HG02870 (cell line): ENCODE results near the gene DIS3L2.
"Not testable (repeated sequence)": the region's sequence is repeated elsewhere in the genome, so short reads cannot be mapped to it uniquely, and the experiment has no call there.

Experiments
- ATAC-seq: cut with Tn5 transposase; IDR thresholded peaks from one replicate; pipeline ENCODE4 v1.9.1; 2021; ENCODE audit warnings: mild to moderate bottlenecking, moderate library complexity; ENCODE audit not compliant: unreplicated experiment

Gene DIS3L2

GRCh38 chr2:232363064-232363783, 401.7 kb downstream of the DIS3L2 start:
- ATAC-seq: not testable (repeated sequence)

DNA sequence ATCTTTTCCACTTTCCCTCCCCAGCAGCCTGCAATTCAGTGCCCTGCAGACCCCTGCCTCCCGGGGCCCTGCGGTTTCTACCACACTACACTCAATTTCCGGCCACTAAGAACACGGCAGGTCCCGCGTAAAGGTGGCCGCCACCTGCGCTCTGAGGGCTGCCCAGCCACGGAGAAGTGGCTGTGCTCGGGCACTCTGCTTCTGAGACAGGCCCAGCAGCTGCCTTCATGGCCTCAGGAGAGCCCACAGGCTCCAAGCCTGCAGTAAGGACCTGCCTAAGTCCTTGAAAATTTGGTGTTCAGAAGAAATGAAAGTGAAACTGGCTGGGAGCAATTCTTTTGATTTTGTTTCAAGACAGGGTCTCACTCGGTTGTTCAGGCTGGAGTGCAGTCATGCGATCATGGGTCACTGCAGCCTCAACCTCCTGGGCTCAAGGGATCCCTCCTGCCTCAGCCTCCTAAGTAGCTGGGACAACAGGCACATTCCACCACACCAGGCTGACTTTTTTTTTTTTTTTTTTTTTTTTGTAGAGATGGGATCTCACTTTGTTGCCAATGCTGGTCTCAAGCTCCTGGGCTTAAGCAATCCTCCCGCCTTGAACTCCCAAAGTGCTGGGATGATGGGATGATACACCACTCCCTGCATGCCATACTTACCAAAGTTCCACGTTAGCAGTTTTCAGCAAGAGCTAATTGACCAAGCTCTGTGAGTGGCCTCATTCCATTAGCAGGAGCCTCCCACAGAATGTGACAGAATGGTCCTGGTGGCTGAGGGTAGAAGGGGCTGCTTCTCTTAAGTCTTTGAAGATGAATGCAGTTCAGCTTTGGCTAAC, 402.5 kb downstream of the DIS3L2 start:
- ATAC-seq: no peak

DNA sequence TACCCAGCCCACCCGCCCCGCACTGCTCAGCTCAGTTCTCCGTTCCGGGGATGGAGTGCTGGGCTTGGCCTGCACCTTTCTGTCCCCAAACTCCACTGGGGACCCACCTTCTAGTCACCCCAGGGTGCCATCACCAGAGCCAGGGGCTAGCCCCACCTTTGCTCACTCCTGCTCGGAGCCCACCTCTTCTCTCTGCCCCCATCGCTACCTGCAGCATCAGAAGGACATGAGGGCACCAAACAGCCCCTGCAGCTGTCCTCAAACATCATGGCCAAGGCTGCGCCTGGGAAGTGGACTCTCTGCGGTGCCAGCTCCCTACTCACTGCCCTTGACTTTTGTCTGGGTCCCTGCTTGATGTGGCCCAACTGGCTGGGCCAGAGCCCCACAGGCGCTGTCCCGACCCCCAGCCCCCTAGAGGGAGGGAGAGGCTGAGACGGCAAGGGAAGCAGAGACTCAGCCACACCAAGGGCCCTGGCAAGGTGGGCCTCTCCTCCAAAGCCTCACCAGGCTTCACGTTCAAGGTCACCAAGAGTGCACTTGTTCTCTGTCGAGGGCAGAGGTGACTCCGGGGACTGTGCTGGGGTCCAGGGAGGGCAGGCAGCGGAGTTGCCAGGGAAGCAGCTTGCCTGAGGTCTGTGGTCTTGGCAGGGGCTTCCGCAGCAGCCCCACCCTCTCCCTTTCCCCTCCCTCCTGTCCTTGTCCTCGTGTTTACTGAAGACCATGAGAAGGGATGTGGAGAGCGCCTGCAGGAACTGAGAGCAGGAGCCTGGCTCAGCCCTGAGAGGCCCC, 403.5 kb downstream of the DIS3L2 start:
- ATAC-seq: not testable (repeated sequence)

DNA sequence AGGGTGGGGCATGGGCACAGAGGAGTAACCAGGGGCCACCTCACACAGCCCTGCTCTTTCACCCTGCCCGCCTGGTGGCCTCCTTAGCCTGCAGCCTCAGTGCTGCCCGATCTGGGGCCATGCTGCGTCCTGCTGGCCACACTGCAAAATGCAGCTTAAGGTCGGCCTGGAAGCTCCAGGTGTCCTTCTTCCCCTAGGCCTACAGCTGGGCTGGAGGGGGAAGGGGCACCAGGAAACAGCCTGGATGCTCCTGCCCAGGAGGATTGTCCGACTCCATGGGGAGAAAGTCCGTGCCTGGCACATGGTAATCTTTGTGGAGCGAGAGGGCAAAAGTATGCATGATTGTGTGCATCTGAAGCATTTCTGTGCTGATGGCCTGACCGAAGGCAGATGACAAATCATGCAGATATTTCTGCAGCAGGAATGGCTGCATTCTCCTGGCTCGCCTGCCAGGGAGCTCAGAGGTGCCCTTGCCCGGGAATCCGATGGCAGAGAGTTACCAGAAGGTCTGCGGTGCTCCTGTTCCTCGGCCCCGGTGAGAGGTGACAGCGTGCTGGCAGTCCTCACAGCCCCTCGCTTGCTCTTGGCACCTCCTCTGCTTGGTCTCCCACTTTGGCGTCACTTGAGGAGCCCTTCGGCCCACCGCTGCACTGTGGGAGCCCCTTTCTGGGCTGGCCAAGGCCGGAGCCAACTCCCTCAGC, 404.3 kb downstream of the DIS3L2 start:
- ATAC-seq: no peak

DNA sequence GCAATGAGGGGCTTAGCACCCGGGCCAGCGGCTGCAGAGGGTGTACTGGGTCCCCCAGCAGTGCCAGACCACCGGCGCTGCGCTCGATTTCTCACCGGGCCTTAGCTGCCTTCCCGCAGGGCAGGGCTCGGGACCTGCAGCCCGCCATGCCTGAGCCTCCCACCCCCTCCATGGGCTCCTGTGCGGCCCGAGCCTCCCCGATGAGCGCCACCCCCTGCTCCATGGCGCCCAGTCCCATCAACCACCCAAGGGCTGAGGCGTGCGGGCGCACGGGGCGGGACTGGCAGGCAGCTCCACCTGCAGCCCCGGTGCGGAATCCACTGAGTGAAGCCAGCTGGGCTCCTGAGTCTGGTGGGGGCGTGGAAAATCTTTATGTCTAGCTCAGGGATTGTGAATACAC, 404.9 kb downstream of the DIS3L2 start:
- not testable (repeated sequence) for ATAC-seq

DNA sequence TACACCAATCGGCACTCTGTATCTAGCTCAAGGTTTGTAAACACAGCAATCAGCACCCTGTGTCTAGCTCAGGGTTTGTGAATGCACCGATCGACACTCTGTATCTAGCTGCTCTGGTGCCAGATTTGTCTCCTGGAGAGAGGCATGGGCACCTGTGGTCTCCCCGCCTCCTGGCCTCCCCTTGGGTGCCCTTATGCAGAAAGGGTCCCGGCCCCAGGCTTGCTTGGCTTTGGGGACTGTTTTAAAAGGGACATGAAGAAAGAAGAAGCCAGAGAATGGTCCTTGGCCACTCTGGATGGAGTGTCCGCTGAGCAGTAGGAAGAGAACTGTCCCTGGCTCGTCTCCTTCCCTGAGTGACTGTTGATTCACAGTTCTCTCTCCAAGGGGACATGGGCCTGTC, 405.5 kb downstream of the DIS3L2 start:
- ATAC-seq: no peak

- no peak for ATAC-seq
These were observed 406.2 kb downstream of the DIS3L2 start for GRCh38 chr2:232367591-232368233.

GRCh38 chr2:232368311-232368731, 406.8 kb downstream of the DIS3L2 start:
- ATAC-seq: no peak

DNA sequence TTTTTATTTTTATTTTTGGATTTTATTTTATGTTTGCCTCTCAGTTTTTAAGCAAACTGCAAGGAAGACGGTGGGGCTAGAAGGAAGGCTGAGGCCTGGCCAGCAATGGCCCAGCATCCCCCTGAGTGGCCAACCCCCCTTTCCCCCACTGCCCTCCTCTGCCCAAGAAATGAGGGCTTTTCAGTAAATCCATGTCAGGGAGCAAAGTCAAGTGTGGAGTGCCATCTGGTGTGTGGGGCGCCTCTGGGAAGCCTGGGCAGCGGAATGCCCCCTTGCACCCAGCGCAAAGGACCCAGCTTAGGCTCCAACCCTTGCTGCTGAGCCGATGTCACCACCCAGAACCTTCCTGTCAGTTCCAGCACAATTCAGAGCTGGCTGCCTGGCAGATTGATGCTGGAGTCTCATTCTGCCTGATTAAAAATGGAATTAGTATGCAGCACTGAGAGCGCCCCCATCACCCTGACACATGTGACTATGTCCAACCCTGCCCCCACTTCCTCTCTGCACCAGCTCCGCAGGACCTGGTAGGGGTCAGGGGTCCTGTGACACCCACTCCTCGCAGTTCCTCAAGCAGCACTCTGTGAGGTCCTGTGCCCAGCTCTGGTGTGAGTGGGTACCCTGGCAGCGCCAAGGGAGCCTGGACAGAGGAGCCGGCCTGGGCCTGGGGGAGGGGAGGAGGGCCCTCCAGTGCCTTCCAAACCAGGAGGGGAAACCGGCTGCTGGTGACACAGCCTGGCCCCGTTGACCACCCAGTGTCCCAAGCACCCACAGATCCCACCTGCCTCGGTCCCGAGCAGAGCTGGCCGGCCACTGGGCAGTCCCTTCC, 407.8 kb downstream of the DIS3L2 start:
- no peak for ATAC-seq

DNA sequence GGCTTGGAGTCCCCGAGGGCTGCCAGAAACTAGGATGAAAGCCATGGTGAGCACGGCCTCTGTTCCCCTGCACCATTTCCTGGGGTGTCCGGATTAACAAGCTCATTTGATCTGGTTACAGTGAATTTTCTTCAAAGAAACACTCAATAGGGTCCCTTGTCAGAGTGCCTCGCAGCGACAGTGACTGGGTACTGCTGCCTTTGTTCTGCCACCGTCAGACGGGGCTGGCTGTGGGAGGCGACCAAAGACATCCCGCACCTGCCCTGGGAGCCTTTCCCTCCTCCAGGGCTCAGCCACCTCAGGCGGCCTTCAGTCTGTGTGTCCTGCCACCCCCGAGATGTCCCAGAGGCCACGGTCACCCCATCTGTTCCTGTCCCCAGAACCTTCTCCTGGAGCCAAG, 408.5 kb downstream of the DIS3L2 start:
- ATAC-seq: not testable (repeated sequence)

DNA sequence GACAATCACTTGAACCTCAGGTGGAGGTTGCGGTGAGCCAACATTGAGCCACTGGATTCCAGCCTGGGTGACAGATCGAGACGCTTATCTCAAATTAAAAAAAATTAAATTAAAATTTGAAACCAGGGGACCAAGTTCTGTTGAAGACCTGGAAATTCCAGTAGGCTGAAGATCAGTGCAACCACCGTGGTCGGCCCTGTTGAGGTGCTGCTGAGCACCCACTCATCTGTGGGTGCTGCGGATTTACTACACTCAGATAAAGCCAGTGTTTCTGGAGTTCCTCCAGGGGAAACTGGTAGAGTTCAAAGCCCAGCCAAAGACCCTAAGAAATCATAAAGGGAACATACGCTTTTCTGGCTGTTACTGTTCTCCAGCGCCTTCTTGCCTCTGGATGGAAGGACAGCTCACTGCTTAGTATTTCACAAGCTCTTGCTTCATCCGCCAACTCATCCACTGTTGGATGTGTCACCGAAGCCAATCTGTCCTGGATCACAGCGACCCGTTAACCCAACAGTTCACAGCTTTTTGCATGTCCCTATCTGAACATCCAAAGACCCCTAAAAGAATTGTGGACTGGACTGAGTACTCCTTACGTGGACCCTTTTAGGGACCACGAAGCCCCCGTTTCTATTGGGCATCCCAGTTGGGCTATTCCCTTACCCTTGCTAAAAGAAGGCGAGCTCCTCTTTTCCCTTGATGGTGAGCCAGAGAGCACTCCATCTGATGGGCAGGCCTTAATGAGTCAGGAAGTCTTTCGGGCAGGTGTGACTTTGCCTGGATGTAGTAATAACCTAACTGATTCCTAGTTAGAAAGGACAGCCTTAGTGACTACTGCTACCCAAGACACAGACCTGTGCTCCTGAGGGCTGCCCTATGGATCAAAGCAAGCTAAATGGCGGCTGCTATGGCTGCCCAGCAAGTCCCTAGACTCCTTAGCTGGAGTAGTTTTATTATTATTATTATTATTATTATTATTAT, 411.0 kb downstream of the DIS3L2 start:
- ATAC-seq: no peak

DNA sequence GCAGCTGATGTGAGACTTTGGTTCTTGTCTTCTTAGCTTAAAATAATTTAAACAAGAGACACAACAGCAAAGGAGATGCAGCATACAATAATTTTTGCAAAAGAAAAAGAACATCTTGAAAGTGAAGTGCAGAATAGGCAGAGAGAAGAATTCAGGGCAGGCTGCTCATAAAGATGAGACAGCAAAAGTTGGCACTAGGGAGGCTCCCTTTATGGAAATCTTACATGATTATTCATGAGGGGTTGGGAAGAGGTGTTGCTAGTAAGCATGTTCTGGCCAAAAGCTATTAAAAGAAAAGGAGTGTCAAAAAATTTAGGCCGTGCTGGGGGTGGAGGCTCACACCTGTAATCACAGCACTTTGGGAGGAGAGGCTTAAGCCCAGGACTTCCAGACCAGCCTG, 412.8 kb downstream of the DIS3L2 start:
- ATAC-seq: no peak

DNA sequence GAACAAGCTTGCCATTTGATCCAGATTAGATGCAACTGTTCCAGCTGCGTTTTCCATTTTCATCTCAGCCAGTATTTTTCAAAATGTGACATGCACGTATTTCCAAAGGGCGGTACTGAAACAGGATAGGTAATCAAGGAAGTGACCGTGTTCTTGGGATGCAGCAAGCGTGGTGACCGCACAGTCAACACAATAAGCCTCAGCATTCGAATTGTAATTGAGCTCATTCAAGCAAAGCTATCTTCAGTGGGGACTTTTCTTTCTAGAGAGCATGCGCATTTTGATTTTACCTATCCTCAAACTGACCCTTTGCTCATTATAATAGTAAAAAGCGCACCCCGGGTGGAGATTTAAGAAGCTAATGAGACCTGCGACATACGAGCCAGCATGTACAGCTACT, 413.7 kb downstream of the DIS3L2 start:
- no peak for ATAC-seq

DNA sequence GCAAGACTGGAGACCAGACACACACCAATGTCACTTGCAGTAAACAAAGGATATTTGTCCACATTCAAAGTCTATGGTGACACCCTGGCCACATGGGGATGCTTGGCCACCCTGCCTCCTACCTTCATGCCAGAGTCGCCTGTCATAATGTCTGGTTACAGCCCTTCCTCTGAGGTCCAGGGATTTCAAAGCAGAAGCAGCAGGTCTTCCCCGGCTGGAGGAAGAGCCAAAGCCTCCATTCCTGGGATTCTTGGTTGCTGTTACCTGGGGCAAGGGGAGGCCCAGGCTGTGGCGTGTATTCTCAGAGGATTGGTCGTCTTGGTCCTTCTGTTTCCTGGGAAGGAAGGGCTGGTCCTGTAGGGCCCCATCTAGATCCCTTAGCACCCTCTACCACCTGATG, 414.7 kb downstream of the DIS3L2 start:
- ATAC-seq: no peak

- no peak for ATAC-seq
These were observed 415.2 kb downstream of the DIS3L2 start for GRCh38 chr2:232376713-232377112.

DNA sequence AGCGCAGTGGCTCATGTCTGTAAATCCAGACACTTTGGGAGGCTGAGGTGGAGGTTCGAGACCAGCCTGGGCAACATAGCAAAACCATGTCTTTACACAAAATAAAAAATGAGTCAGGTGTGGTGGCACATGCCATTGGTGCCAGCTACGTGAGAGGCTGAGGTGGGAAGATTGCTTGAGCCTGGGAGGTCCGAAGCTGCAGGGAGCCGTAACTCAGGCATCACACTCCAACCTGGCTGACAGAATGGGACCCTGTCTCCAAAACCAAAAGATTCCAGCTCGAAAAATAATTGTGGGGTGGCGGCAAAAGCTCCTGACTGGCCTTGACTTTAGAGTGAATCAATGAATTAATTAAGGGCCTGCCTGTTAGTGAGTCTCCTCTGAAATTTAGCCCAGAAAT, 415.8 kb downstream of the DIS3L2 start:
- no peak for ATAC-seq

GRCh38 chr2:232377841-232378734, 416.6 kb downstream of the DIS3L2 start:
- ATAC-seq: no peak
